Spleen (tissue), 11 donors: ENCODE measurements around the gene EIF2S2. TPM values are rescaled to one million over a fixed set of nuclear protein-coding genes. Genes with fewer than 3 reads are reported as not detected.

Experiments used
- DNase-seq: peaks from one replicate; pipeline ENCODE4 v3.0.0-alpha.2; 2020
- H3K27ac ChIP-seq, 8 donors: fragments of 200-600 bp; sonication (generic) in 7 of 8; 1 replicate in 4 of 8; 2 replicates in 4 of 8; pipeline versions ENCODE4 v1.5.0 to v1.8.0; 2016 to 2021; ENCODE audit warnings: inconsistent platforms in 4 of 8, mild to moderate bottlenecking in 4 of 8, moderate library complexity in 1 of 8
- H3K27me3 ChIP-seq, 7 donors: fragments of 200-600 bp; sonication (generic) in 6 of 7; replicated peaks in 1 of 7; 1 replicate in 4 of 7; 2 replicates in 3 of 7; pipeline versions ENCODE4 v1.5.0 to v1.8.0; 2016 to 2021; ENCODE audit warnings: inconsistent platforms in 3 of 7, mild to moderate bottlenecking in 1 of 7
- H3K36me3 ChIP-seq, 6 donors: fragments of 200-600 bp; sonication (generic) in 5 of 6; 1 replicate in 4 of 6; 2 replicates in 2 of 6; pipeline versions ENCODE4 v1.5.0 to v1.8.0; 2016 to 2021; ENCODE audit warnings: inconsistent platforms in 2 of 6
- H3K4me1 ChIP-seq, 6 donors: fragments of 200-600 bp; sonication (generic) in 5 of 6; 1 replicate in 3 of 6; 2 replicates in 3 of 6; pipeline versions ENCODE4 v1.5.0 to v1.8.0; 2016 to 2021; ENCODE audit warnings: inconsistent platforms in 3 of 6
- H3K4me3 ChIP-seq, 8 donors: fragments of 200-600 bp; sonication (generic) in 7 of 8; 1 replicate in 4 of 8; 2 replicates in 4 of 8; pipeline versions ENCODE4 v1.5.0 to v1.8.0; 2016 to 2021; ENCODE audit warnings: inconsistent platforms in 4 of 8, mild to moderate bottlenecking in 4 of 8, moderate library complexity in 2 of 8
- H3K9me3 ChIP-seq, 8 donors: fragments of 200-600 bp; sonication (generic) in 7 of 8; 1 replicate in 4 of 8; 2 replicates in 4 of 8; pipeline versions ENCODE4 v1.5.0 to v1.8.0; 2016 to 2021; ENCODE audit warnings: inconsistent platforms in 4 of 8
- POLR2A ChIP-seq, 3 donors: fragments of 450-650 bp; IDR thresholded peaks; one replicate each; pipeline ENCODE4 v1.5.1; 2017; ENCODE audit warnings: antibody characterized with exemption in 3 of 3, mild to moderate bottlenecking in 1 of 3
- POLR2AphosphoS5 ChIP-seq, 3 donors: sonication (generic); formaldehyde crosslinking; IDR thresholded peaks; one replicate each; pipeline ENCODE4 v1.5.1; 2017; ENCODE audit warnings: antibody characterized with exemption in 3 of 3
- WGBS, 5 donors: extraction: QIAGEN DNeasy Blood & Tissue Kit in 3 of 5; methylation state at CpG; one replicate each; pipeline versions ENCODE4 v1.1.5 to v1.1.7; 2013 to 2018; 5-methylcytosine and 5-hydroxymethylcytosine counted together
- intact Hi-C: fragments of 100-400 bp; cut with DNase I; formaldehyde crosslinking; loops from one replicate; pipeline ENCODE4 v1.15.0; 2023; ENCODE audit warnings: low total_unique reads
- polyA plus RNA-seq, 3 donors: library from polyadenylated mRNA; stranded (reverse); fragments of 200-250 nt; gene quantifications; one replicate each; pipeline ENCODE4 v1.2.1, GENCODE V29; 2013
- total RNA-seq, 7 donors: library from RNA; depleted of rRNA in 3 of 7; stranded (reverse); fragments of >200 nt in 3 of 7; fragmentation: NEBNext Ultra II Directional in 4 of 7; extraction: Animal tissue kit (Norgen Biotek cat#: 25700) in 4 of 7; gene quantifications; one replicate each; pipeline versions ENCODE4 v1.1.0 to v1.2.1, GENCODE V29; 2016 to 2021
- TF ChIP-seq, protein P1 (sequence below), 11 experiments: fragments of 200-600 bp in 7 of 11; fragments of 450-650 bp in 4 of 11; sonication (generic) in 4 of 11; IDR thresholded peaks in 8 of 11; conservative IDR thresholded peaks in 3 of 11; 1 replicate in 7 of 11; 2 replicates in 4 of 11; pipeline versions ENCODE4 v1.4.0 to v1.8.0; 2016 to 2021; ENCODE audit warnings: antibody characterized with exemption in 11 of 11, inconsistent platforms in 4 of 11, mild to moderate bottlenecking in 1 of 11
- donor health status: healthy with polysubstance abuse.
- donor health status: DM: no; HTN: no; CAD: no; lungs with moderate emphysema.
- donor health status: DM: no; HTN: no; CAD: no.
- donor health status: Bipolar disorder and iron deficiency.
- donor health status: healthy.
- donor health status: DM: no; HTN: no; CAD: no.
- donor health status: DM: yes; HTN: yes; CAD: no.

The EIF2S2 gene
- total and polyA plus RNA-seq, 10 donors, result 30.0 to 45.3 (median 38.5) TPM

DNA sequence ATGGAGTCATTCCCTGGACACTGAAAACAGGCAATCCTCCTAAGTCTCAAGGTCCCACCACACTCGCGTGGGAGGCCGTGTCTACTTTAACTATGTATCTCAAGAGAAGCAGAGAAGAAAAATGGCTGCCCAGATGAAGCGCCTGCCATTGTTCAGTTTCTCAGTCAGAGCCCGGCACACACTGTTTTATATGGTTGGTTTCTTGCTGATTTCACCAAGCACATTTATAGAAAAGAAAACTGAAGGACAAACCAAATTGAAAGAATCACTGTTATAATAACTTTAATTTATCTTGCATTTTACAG lies 22.9 kb downstream of the EIF2S2 start:
- WGBS, 5 donors, result 79 to 98% (median 91%) methylated on average over 2 to 5 of the region's 5 CpGs
- TF ChIP-seq POLR2A (IDR thresholded peaks at IDR 0.05), result no peak
- TF ChIP-seq POLR2AphosphoS5 (IDR thresholded peaks at IDR 0.05), result no peak
- TF ChIP-seq, protein P1, sequence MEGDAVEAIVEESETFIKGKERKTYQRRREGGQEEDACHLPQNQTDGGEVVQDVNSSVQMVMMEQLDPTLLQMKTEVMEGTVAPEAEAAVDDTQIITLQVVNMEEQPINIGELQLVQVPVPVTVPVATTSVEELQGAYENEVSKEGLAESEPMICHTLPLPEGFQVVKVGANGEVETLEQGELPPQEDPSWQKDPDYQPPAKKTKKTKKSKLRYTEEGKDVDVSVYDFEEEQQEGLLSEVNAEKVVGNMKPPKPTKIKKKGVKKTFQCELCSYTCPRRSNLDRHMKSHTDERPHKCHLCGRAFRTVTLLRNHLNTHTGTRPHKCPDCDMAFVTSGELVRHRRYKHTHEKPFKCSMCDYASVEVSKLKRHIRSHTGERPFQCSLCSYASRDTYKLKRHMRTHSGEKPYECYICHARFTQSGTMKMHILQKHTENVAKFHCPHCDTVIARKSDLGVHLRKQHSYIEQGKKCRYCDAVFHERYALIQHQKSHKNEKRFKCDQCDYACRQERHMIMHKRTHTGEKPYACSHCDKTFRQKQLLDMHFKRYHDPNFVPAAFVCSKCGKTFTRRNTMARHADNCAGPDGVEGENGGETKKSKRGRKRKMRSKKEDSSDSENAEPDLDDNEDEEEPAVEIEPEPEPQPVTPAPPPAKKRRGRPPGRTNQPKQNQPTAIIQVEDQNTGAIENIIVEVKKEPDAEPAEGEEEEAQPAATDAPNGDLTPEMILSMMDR (IDR thresholded peaks at IDR 0.05 in 8 of 11, conservative IDR thresholded peaks at IDR 0.05 in 3 of 11), result no peak
- Histone ChIP-seq H3K27me3 (no peaks in the 10 kb centered on the region), H3K36me3 (peaks cover 2 to 100% (median 91%) of the 10 kb centered on the region in 6 donors), H3K4me1 (peaks cover 0 to 6% (median 0%) of the 10 kb centered on the region in 6 donors), H3K4me3 (no peak overlapping the region), H3K27ac (no peak overlapping the region), H3K9me3 (no peaks in the 10 kb centered on the region)
- DNase-seq, result no peak
- intact Hi-C loops, result no loop called here

DNA sequence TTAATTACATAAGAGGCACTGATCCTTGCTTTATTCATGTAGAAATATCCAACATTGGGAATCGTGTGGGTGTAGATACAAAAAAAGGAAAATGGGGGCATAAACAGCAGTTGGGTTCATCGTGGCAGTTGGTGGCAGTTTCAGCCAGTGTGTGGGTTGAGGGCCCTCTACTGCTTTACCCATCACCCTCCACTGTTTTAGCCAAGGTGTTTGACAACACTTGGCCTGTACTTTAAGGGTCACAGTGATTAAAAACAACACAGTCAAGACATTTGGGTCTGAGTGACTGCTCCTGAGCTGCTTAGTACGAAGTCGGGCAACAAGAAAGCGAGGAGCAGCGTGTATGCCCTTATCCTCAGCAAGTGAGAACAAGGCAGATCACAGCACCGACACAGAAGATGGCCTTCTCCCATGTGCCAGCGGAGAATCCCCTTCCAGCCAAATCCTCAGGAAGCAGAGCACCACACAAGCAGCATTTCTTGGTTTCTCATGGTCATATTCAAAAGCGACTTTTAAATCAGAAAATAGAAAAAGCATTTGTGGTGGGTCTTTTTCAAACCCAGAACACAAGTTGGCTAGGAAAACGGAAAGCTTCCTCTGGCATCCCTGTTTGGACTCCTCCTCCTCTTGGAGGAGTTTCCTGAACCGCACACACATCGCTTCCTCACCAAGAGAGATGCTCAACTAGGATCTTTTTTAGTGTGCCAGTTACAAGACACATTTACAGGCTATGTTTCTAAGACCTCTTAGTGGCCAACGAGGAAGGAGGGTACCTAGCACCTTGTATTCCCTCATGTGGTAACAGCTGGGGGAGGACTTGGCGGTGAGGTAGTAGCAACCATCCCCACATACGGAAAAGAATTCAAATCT lies 23.5 kb downstream of the EIF2S2 start:
- Histone ChIP-seq H3K4me1 (peaks cover 0 to 11% (median 1%) of the 10 kb centered on the region in 6 donors), H3K27me3 (no peaks in the 10 kb centered on the region), H3K4me3 (no peak overlapping the region), H3K27ac (no peak overlapping the region), H3K36me3 (peaks cover 2 to 100% (median 86%) of the 10 kb centered on the region in 6 donors), H3K9me3 (no peaks in the 10 kb centered on the region)
- DNase-seq, result no peak
- intact Hi-C loops, result no loop called here
- WGBS, 5 donors, result 83 to 93% (median 85%) methylated on average over 15 of the region's 15 CpGs
- TF ChIP-seq POLR2AphosphoS5 (IDR thresholded peaks at IDR 0.05), result peak in 1 of 3 donors; percentile 11
- no peak for TF ChIP-seq POLR2A (IDR thresholded peaks at IDR 0.05)
- TF ChIP-seq, protein P1 (IDR thresholded peaks at IDR 0.05 in 8 of 11, conservative IDR thresholded peaks at IDR 0.05 in 3 of 11), result no peak

DNA sequence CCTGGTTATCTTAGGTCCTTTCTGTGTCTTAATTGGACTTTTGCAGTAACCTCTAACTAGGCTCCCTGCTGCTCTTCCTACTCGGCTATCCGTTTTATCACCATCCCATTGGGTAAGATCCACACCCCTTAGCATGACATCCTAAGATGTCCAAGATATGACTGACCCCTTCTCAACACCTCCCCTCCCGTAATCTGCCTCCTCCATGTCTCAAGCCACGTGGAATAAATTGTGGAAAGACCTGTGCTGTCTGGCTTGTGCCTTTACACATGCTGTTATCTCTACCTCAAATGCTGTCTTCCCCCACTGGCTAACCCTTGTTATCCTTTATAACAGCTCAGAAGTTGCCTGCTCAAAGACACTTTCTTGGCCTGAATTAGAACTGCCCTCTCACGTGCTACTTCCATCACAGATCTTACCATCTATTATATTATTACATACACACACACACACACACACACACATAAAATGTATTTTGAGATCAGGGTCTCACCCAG lies 26.5 kb downstream of the EIF2S2 start:
- Histone ChIP-seq H3K4me1 (peaks cover 0 to 15% (median 6%) of the 10 kb centered on the region in 6 donors), H3K27me3 (no peaks in the 10 kb centered on the region), H3K4me3 (no peak overlapping the region), H3K36me3 (peaks cover 2 to 100% (median 78%) of the 10 kb centered on the region in 6 donors), H3K27ac (no peak overlapping the region), H3K9me3 (no peaks in the 10 kb centered on the region)
- 83 to 91% (median 89%) methylated on average over 5 of the region's 5 CpGs for WGBS, 5 donors
- no peak for TF ChIP-seq POLR2A (IDR thresholded peaks at IDR 0.05)
- TF ChIP-seq POLR2AphosphoS5 (IDR thresholded peaks at IDR 0.05), result no peak
- DNase-seq, result no peak
- intact Hi-C loops, result no loop called here

DNA sequence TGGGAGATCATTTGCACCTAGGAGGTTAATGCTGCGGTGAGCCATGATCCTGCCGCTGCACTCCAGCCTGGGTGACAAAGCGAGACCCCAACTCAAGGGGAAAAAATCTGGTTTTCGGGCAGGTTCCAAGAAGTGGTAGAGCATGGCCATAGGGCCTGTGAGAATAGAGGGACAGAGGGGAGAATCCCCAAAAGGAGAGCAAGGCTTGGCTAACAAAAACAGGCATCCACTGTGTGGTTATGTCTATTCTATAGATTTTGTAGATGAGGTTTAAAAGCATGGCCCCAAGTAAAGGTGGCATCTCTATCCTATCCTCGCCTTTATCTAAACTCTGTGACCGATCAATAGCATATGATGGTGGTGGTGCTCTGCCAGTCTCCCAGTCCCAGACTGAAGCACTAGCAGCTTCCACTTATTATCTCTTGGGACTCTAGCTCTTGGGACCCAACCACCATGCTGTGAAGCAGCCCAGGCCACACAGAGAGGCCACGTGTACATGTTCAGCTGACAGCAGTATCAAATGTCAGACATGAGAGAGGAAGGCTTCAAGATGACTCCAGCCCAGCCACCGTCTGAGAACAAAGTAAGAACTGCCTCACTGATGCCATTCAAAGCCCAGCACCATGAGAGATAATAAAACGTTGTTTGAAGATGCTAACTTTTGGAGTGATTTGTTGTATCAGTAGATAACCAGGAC lies 27.7 kb downstream of the EIF2S2 start:
- DNase-seq, result no peak
- H3K4me3 ChIP-seq, result no peak overlapping the region
- no peaks in the 10 kb centered on the region for H3K9me3 ChIP-seq
- H3K27me3 ChIP-seq, result no peaks in the 10 kb centered on the region
- H3K27ac ChIP-seq, result peak overlapping the region in 1 of 8 donors; percentile 19
- H3K4me1 ChIP-seq, result peaks cover 0 to 15% (median 6%) of the 10 kb centered on the region in 6 donors
- peaks cover 0 to 100% (median 78%) of the 10 kb centered on the region in 6 donors for H3K36me3 ChIP-seq
- 90 to 95% (median 94%) methylated on average over 9 of the region's 9 CpGs for WGBS, 5 donors
- TF ChIP-seq POLR2AphosphoS5 (IDR thresholded peaks at IDR 0.05), result no peak
- TF ChIP-seq, protein P1 (IDR thresholded peaks at IDR 0.05 in 8 of 11, conservative IDR thresholded peaks at IDR 0.05 in 3 of 11), result no peak
- no peak for TF ChIP-seq POLR2A (IDR thresholded peaks at IDR 0.05)
- intact Hi-C loops, result no loop called here
